ENCODE results near the gene PCDHA10.
"Not testable (repeated sequence)": the region's sequence is repeated elsewhere in the genome, so short reads cannot be mapped to it uniquely, and the experiment has no call there.

The PCDHA10 gene

DNA sequence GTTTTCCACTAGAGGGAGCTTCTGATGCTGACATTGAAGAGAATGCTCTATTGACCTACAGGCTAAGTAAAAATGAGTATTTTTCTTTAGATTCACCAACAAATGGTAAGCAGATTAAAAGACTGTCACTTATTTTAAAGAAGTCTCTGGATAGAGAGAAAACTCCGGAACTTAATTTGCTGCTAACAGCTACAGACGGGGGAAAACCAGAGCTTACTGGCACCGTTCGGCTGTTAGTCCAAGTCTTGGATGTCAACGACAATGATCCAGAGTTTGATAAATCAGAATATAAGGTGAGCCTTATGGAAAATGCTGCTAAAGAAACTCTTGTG lies 13.8 kb downstream of the PCDHA10 start:
- Histone ChIP-seq H3K27me3 (no peaks in the 10 kb centered on the region), H3K4me3 (no peak overlapping the region)

DNA sequence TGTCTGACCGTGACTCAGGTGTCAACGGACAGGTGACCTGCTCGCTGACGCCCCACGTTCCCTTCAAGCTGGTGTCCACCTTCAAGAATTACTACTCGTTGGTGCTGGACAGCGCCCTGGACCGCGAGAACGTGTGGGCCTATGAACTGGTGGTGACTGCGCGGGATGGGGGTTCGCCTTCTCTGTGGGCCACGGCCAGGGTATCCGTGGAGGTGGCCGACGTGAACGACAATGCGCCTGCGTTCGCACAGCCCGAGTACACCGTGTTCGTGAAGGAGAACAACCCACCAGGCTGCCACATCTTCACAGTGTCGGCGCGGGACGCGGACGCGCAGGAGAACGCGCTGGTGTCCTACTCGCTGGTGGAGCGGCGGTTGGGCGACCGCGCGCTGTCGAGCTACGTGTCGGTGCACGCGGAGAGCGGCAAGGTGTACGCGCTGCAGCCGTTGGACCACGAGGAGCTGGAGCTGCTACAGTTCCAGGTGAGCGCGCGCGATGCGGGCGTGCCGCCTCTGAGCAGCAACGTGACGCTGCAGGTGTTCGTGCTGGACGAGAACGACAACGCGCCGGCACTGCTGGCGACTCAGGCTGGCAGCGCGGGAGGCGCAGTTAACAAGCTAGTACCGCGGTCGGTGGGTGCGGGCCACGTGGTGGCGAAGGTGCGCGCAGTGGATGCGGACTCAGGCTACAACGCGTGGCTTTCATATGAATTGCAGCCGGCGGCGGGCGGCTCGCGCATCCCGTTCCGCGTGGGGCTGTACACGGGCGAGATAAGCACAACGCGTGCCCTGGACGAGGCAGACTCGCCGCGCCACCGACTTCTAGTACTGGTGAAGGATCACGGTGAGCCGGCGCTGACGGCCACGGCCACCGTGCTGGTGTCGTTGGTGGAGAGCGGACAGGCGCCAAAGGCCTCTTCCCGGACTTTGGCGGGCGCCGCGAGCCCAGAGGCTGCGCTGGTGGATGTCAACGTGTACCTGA lies 14.8 kb downstream of the PCDHA10 start:
- Histone ChIP-seq H4K20me1 (no peaks in the 10 kb centered on the region), H3K4me3 (no peak overlapping the region), H3K4me1 (no peaks in the 10 kb centered on the region), H3K9me3 (replicated peaks in 1 of 11) (peaks cover 31 to 49% (median 33%) of the 10 kb centered on the region in 11 experiments), H3K27ac (no peak overlapping the region), H3K9ac (no peak overlapping the region), H3K27me3 (no peaks in the 10 kb centered on the region), H3K36me3 (no peaks in the 10 kb centered on the region), H3K4me2 (no peak overlapping the region)
- no peak for TF ChIP-seq Cebpa-rat (IDR thresholded peaks at IDR 0.05)

More for the DNA sequence above, 13.8 kb downstream of the PCDHA10 start:
- H3K9ac ChIP-seq, result no peak overlapping the region
- H3K4me1 ChIP-seq, result no peaks in the 10 kb centered on the region
- H3K36me3 ChIP-seq, result no peaks in the 10 kb centered on the region
- no peak overlapping the region for H3K4me2 ChIP-seq
- no peaks in the 10 kb centered on the region for H4K20me1 ChIP-seq
- peaks cover 25 to 40% (median 28%) of the 10 kb centered on the region in 11 experiments for H3K9me3 ChIP-seq (replicated peaks in 1 of 11)
- no peak for TF ChIP-seq Cebpa-rat (IDR thresholded peaks at IDR 0.05)
- H3K27ac ChIP-seq, result no peak overlapping the region

DNA sequence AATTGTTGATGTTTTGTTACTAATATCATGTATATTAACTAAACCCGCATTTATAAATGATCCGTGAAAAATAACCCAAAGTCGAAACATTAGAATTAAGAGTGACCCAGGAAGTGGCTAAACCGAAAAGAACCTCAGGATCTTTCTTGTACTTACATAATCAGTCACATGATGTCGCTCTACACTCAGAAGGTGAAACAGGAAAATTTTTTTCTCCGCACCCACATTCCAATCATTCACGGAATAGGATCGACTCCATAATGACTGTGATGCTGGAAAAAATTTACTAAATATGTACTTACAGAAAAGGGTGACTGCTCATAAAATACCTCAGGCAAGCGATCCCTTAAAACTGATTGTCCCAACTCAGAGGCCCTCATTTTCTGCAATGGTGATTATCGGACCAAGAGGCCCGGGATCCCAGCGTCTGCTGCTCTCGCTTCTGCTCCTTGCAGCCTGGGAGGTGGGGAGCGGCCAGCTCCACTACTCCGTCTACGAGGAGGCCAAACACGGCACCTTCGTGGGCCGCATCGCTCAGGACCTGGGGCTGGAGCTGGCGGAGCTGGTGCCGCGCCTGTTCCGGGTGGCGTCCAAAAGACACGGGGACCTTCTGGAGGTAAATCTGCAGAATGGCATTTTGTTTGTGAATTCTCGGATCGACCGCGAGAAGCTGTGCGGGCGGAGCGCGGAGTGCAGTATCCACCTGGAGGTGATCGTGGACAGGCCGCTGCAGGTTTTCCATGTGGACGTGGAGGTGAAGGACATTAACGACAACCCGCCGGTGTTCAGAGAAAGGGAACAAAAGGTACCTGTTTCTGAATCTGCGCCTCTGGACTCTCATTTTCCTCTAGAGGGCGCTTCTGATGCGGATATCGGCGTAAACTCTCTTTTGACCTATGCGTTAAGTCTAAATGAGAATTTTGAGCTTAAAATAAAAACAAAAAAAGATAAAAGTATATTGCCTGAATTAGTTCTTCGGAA lies 19.7 kb downstream of the PCDHA10 start, which contains the start of gene PCDHA12:
Gene PCDHA12 (plus strand): TSS at position 224 of the 981 bp plus-strand sequence. CDS start 165 bp downstream, at position 389.
- Histone ChIP-seq H4K20me1 (no peaks in the 10 kb centered on the region), H3K9me3 (replicated peaks in 1 of 11) (peaks cover 36 to 54% (median 40%) of the 10 kb centered on the region in 11 experiments), H3K9ac (no peak within 1 kb of the TSS), H3K27ac (no peak within 1 kb of the TSS), H3K4me2 (no peak within 1 kb of the TSS), H3K27me3 (no peaks in the 10 kb centered on the region), H3K4me1 (no peaks in the 10 kb centered on the region), H3K36me3 (no peaks in the 10 kb centered on the region), H3K4me3 (no peak within 1 kb of the TSS)
- no peak for TF ChIP-seq Cebpa-rat (IDR thresholded peaks at IDR 0.05)

DNA sequence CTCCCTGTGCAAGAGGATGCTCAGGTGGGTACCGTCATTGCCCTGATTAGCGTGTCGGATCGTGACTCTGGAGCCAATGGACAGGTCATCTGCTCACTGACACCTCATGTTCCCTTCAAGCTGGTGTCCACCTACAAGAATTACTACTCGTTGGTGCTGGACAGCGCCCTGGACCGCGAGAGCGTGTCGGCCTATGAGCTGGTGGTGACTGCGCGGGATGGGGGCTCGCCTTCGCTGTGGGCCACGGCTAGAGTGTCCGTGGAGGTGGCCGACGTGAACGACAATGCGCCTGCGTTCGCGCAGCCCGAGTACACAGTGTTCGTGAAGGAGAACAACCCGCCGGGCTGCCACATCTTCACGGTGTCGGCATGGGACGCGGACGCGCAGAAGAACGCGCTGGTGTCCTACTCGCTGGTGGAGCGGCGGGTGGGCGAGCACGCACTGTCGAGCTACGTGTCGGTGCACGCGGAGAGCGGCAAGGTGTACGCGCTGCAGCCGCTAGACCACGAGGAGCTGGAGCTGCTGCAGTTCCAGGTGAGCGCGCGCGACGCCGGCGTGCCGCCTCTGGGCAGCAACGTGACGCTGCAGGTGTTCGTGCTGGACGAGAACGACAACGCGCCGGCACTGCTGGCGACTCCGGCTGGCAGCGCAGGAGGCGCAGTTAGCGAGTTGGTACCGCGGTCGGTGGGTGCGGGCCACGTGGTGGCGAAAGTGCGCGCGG lies 21.0 kb downstream of the PCDHA10 start:
- not testable (repeated sequence) for H3K36me3 ChIP-seq, H3K4me3 ChIP-seq, H3K27me3 ChIP-seq, H3K4me1 ChIP-seq, H4K20me1 ChIP-seq, H3K4me2 ChIP-seq, H3K9ac ChIP-seq, H3K27ac ChIP-seq
- H3K9me3 ChIP-seq (replicated peaks in 1 of 11), result peaks cover 27 to 43% (median 30%) of the 10 kb centered on the region in 11 experiments

DNA sequence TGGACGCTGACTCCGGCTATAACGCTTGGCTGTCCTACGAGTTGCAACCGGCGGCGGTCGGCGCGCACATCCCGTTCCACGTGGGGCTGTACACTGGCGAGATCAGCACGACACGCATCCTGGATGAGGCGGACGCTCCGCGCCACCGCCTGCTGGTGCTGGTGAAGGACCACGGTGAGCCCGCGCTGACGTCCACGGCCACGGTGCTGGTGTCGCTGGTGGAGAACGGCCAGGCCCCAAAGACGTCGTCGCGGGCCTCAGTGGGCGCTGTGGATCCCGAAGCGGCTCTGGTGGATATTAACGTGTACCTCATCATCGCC lies 21.5 kb downstream of the PCDHA10 start:
- no peaks in the 10 kb centered on the region for H4K20me1 ChIP-seq
- no peak overlapping the region for H3K27ac ChIP-seq

DNA sequence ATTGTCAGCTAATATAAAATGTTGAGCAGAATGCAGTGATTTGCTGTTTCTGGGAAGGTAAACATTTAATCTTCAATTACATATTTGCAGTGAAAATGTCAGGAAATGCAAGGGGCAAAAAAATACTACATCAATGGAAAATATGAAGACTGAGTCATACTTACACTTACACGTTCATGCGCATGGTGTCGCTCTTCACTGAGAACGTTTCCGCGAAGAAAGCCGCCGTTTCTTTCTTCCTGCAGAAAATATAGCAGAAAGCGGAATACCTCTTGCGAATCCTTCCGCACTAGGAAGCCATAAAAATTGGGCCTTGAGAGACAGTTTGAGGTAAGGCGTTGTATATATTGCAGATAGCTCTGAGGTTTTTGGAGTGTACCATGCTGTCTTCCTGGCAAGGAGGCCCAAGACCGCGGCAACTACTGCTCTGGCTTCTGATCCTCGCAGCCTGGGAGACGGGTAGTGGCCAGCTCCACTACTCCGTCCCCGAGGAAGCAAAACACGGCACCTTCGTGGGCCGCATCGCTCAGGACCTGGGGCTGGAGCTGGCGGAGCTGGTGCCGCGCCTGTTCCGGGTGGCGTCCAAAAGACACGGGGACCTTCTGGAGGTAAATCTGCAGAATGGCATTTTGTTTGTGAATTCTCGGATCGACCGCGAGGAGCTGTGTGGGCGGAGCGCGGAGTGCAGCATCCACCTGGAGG lies 26.3 kb downstream of the PCDHA10 start, which contains the start of gene PCDHA13:
Gene PCDHA13 (plus strand): TSS at position 236 of the 702 bp plus-strand sequence. CDS start 145 bp downstream, at position 381.
- no peaks in the 10 kb centered on the region for H4K20me1 ChIP-seq
- H3K4me2 ChIP-seq, result no peak within 1 kb of the TSS
- no peaks in the 10 kb centered on the region for H3K4me1 ChIP-seq
- peaks cover 35 to 40% (median 37%) of the 10 kb centered on the region in 11 experiments for H3K9me3 ChIP-seq (replicated peaks in 1 of 11)
- H3K27me3 ChIP-seq, result no peaks in the 10 kb centered on the region
- H3K4me3 ChIP-seq, result no peak within 1 kb of the TSS
- no peaks in the 10 kb centered on the region for H3K36me3 ChIP-seq
- no peak within 1 kb of the TSS for H3K9ac ChIP-seq
- no peak within 1 kb of the TSS for H3K27ac ChIP-seq
- no peak for TF ChIP-seq Cebpa-rat (IDR thresholded peaks at IDR 0.05)

More for the DNA sequence above, 21.5 kb downstream of the PCDHA10 start:
- no peak for TF ChIP-seq Cebpa-rat (IDR thresholded peaks at IDR 0.05)
- Histone ChIP-seq H3K9ac (no peak overlapping the region), H3K4me3 (no peak overlapping the region; a peak in 1 of 20 replicates), H3K36me3 (no peaks in the 10 kb centered on the region), H3K27me3 (no peaks in the 10 kb centered on the region), H3K4me2 (no peak overlapping the region), H3K4me1 (no peaks in the 10 kb centered on the region), H3K9me3 (replicated peaks in 1 of 11) (peaks cover 32 to 43% (median 35%) of the 10 kb centered on the region in 11 experiments)

DNA sequence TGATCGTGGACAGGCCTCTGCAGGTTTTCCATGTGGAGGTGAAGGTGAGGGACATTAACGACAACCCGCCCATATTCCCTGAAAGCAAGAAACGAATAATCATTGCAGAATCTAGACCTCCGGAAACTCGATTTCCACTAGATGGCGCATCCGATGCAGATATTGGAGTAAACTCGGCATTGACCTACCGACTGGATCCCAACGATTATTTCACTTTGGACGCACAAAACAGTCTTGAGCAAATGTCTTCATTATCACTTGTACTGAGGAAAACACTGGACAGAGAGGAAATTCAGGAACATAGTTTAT lies 26.8 kb downstream of the PCDHA10 start:
- H3K36me3 ChIP-seq, result no peaks in the 10 kb centered on the region
- H3K9me3 ChIP-seq (replicated peaks in 1 of 11), result peaks cover 30 to 35% (median 32%) of the 10 kb centered on the region in 11 experiments
- H3K4me1 ChIP-seq, result no peaks in the 10 kb centered on the region
- no peaks in the 10 kb centered on the region for H3K27me3 ChIP-seq
- H3K27ac ChIP-seq, result no peak overlapping the region
- no peak overlapping the region for H3K4me3 ChIP-seq
- H3K4me2 ChIP-seq, result no peak overlapping the region
- TF ChIP-seq Cebpa-rat (IDR thresholded peaks at IDR 0.05), result no peak
- H3K9ac ChIP-seq, result no peak overlapping the region
- H4K20me1 ChIP-seq, result no peaks in the 10 kb centered on the region

DNA sequence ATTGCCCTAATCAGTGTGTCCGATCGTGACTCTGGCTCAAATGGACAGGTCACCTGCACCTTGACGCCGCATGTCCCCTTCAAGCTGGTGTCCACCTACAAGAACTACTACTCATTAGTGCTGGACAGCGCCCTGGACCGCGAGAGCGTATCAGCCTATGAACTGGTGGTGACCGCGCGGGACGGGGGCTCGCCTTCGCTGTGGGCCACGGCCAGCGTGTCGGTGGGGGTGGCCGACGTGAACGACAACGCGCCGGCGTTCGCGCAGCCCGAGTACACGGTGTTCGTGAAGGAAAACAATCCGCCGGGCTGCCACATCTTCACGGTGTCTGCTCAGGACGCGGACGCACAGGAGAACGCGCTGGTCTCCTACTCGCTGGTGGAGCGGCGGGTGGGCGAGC lies 27.7 kb downstream of the PCDHA10 start:
- peaks cover 28 to 33% (median 30%) of the 10 kb centered on the region in 11 experiments for H3K9me3 ChIP-seq (replicated peaks in 1 of 11)
- H3K27me3 ChIP-seq, result no peaks in the 10 kb centered on the region
- no peak overlapping the region for H3K4me2 ChIP-seq
- no peaks in the 10 kb centered on the region for H4K20me1 ChIP-seq
- no peaks in the 10 kb centered on the region for H3K4me1 ChIP-seq
- no peak for TF ChIP-seq Cebpa-rat (IDR thresholded peaks at IDR 0.05)
- no peak overlapping the region for H3K9ac ChIP-seq
- H3K36me3 ChIP-seq, result no peaks in the 10 kb centered on the region
- no peak overlapping the region for H3K4me3 ChIP-seq
- no peak overlapping the region for H3K27ac ChIP-seq

All from BLaER1 treated with 17β-estradiol and CSF1 and Interleukin-3, amounts not matched to agents 10 nM and 100 nM (cell line).